GM19239 (cell line): Measurements from ENCODE around the gene C13orf42.

Experiments used
- DNase-seq: peaks from one replicate; pipeline ENCODE4 v3.0.0; 2011; ENCODE audit warnings: low spot score; ENCODE audit not compliant: insufficient read length
- FAIRE-seq: peaks from 2 replicates; lab custom pipeline; 2011; peaks lifted over from hg19 to GRCh38; lab: Jason Lieb, UNC

C13orf42 gene

GRCh38 chr13:51040431-51040830 is 70.6 kb downstream of the C13orf42 start:
- DNase-seq (no peak), FAIRE-seq (no peak)

GRCh38 chr13:51036418-51036817 is 74.7 kb downstream of the C13orf42 start:
- DNase-seq (no peak), FAIRE-seq (no peak)

DNA sequence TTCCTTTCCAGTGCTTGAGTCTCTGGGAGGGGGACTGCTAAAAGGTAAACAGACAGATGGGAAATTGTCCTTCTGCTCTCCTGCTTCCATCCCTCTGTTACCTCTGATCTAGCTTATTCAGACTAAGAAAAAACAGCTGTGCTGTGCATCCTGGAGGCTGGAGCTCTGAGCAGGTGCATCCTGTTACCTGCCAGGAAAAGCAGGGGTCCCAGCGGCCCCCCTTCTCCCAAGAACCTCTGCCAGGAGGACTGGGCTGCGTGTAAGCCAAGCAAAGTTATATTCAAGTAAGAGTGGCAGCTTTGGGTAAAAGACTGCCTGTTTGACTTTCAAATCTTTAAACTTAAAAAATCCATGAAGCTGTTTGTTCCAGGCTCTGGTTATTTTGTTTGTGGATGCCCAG is 75.1 kb downstream of the C13orf42 start:
- DNase-seq (no peak), FAIRE-seq (no peak)

- FAIRE-seq (no peak), DNase-seq (no peak)
Observed at GRCh38 chr13:51035469-51035868, 75.6 kb downstream of the C13orf42 start.

GRCh38 chr13:51034906-51035305 is 76.2 kb downstream of the C13orf42 start:
- FAIRE-seq: no peak
- DNase-seq: no peak

- FAIRE-seq (no peak), DNase-seq (no peak)
Observed at GRCh38 chr13:51033421-51034185, 77.5 kb downstream of the C13orf42 start.

- FAIRE-seq (no peak), DNase-seq (no peak)
Observed at GRCh38 chr13:51032831-51033230, 78.2 kb downstream of the C13orf42 start.
